HepG2 (cell line): ENCODE data around the gene FAM184B. TPM values are rescaled to one million over a fixed set of nuclear protein-coding genes. Genes with fewer than 3 reads are reported as not detected.

Experiments
- ETV5 ChIP-seq: IDR thresholded peaks from 2 replicates; pipeline ENCODE4 v1.6.1; 2018; ENCODE audit warnings: missing biosample characterization, missing genetic modification reagents, inconsistent platforms, borderline replicate concordance
- HDAC1 ChIP-seq: sonication (generic); formaldehyde crosslinking; IDR thresholded peaks from 2 replicates; pipeline ENCODE4 v1.5.1; 2020; ENCODE audit warnings: mild to moderate bottlenecking, missing genetic modification reagents
- HIVEP1 ChIP-seq: sonication (generic); formaldehyde crosslinking; IDR thresholded peaks from 2 replicates; pipeline ENCODE4 v1.4.0; 2020; ENCODE audit warnings: mild to moderate bottlenecking, missing genetic modification reagents
- MIER3 ChIP-seq: IDR thresholded peaks from 2 replicates; pipeline ENCODE4 v1.6.1; 2016; ENCODE audit warnings: missing compliant biosample characterization, borderline replicate concordance
- NFATC3 ChIP-seq: sonication (generic); formaldehyde crosslinking; IDR thresholded peaks from 2 replicates; pipeline ENCODE4 v1.5.1; 2020; ENCODE audit warnings: mild to moderate bottlenecking, missing genetic modification reagents
- RXRA ChIP-seq: sonication (generic); formaldehyde crosslinking; IDR thresholded peaks from 2 replicates; pipeline ENCODE4 v1.5.1; 2020; ENCODE audit warnings: missing genetic modification reagents
- TBL1XR1 ChIP-seq: fragments of 150-350 bp; IDR thresholded peaks from 2 replicates; pipeline ENCODE4 v1.6.1; 2014; ENCODE audit warnings: borderline replicate concordance, low read length; ENCODE audit not compliant: partially characterized antibody
- TCF12 ChIP-seq, 2 experiments: fragments of 450-650 bp in 1 of 2; sonication (generic) in 1 of 2; formaldehyde crosslinking in 1 of 2; IDR thresholded peaks; 2 replicates each; pipeline versions ENCODE4 v1.6.1 to v1.8.0; 2017 to 2022; ENCODE audit warnings: antibody characterized with exemption in 1 of 2, mild to moderate bottlenecking in 1 of 2, missing genetic modification reagents in 1 of 2, moderate library complexity in 1 of 2
- XRCC5 ChIP-seq: fragments of 200-400 bp; formaldehyde crosslinking; optimal IDR thresholded peaks from 2 replicates; pipeline ENCODE3; 2017; ENCODE audit warnings: mild to moderate bottlenecking, low read length
- ZBTB14 ChIP-seq: sonication (generic); formaldehyde crosslinking; IDR thresholded peaks from 2 replicates; pipeline ENCODE4 v1.4.0; 2020; ENCODE audit warnings: missing genetic modification reagents
- ZNF24 ChIP-seq: fragments of 450-650 bp; IDR thresholded peaks from 2 replicates; pipeline ENCODE4 v1.6.1; 2017; ENCODE audit warnings: antibody characterized with exemption, mild to moderate bottlenecking
- ZNF543 ChIP-seq: sonication (generic); formaldehyde crosslinking; IDR thresholded peaks from 2 replicates; pipeline ENCODE4 v1.4.0; 2020; ENCODE audit warnings: mild to moderate bottlenecking, missing genetic modification reagents
- ZNF546 ChIP-seq: sonication (generic); formaldehyde crosslinking; conservative IDR thresholded peaks from 2 replicates; pipeline ENCODE4 v1.8.1; 2023; ENCODE audit warnings: mild to moderate bottlenecking, missing genetic modification reagents
- ZNF772 ChIP-seq: sonication (generic); formaldehyde crosslinking; IDR thresholded peaks from 2 replicates; pipeline ENCODE4 v1.5.0; 2020; ENCODE audit warnings: mild to moderate bottlenecking, missing genetic modification reagents
- ZSCAN25 ChIP-seq: sonication (generic); formaldehyde crosslinking; IDR thresholded peaks from 2 replicates; pipeline ENCODE4 v1.8.0; 2022; ENCODE audit warnings: mild to moderate bottlenecking, missing genetic modification reagents
- polyA plus RNA-seq, 8 experiments: library from polyadenylated mRNA; depleted of rRNA in 3 of 8; stranded (reverse) in 7 of 8; unstranded in 1 of 8; fragments of >200 nt; fragmentation: Illumina TruSeq in 4 of 8; extraction: Trizol in 4 of 8; gene quantifications; 2 replicates each; pipeline versions ENCODE4 v1.2.1 to v1.2.3, GENCODE V29; 2011 to 2016; ENCODE audit warnings: low read depth in 4 of 8, missing spikeins in 1 of 8, mixed read lengths in 1 of 8; ENCODE audit not compliant: insufficient read depth in 1 of 8
- total RNA-seq, 5 experiments: library from RNA; depleted of rRNA; stranded (reverse); fragments of >200 nt; fragmentation: Illumina TruSeq; extraction: Trizol; gene quantifications; 2 replicates each; pipeline ENCODE4 v1.2.3, GENCODE V29; 2016; ENCODE audit warnings: low read depth in 1 of 5
- TF ChIP-seq, protein P1 (sequence below), 2 experiments: IDR thresholded peaks; 2 replicates each; pipeline ENCODE4 v1.6.1; 2011 to 2012; ENCODE audit warnings: low read length in 2 of 2, borderline replicate concordance in 1 of 2, low read depth in 1 of 2, mild to moderate bottlenecking in 1 of 2, moderate library complexity in 1 of 2
- TF ChIP-seq, protein P2 (sequence below): sonication (generic); formaldehyde crosslinking; IDR thresholded peaks from 2 replicates; pipeline ENCODE4; 2020; ENCODE audit warnings: missing genetic modification reagents, mild to moderate bottlenecking, borderline replicate concordance
- TF ChIP-seq, protein P3 (sequence below): sonication (generic); formaldehyde crosslinking; conservative IDR thresholded peaks from 2 replicates; pipeline ENCODE4 v1.8.0; 2022; ENCODE audit warnings: mild to moderate bottlenecking, moderate library complexity, missing genetic modification reagents

FAM184B gene
- total and polyA plus RNA-seq, 2 of the 13 experiments (the other 11 are each of a cell fraction or from before 2014, with no cell fraction given) = not detected

DNA sequence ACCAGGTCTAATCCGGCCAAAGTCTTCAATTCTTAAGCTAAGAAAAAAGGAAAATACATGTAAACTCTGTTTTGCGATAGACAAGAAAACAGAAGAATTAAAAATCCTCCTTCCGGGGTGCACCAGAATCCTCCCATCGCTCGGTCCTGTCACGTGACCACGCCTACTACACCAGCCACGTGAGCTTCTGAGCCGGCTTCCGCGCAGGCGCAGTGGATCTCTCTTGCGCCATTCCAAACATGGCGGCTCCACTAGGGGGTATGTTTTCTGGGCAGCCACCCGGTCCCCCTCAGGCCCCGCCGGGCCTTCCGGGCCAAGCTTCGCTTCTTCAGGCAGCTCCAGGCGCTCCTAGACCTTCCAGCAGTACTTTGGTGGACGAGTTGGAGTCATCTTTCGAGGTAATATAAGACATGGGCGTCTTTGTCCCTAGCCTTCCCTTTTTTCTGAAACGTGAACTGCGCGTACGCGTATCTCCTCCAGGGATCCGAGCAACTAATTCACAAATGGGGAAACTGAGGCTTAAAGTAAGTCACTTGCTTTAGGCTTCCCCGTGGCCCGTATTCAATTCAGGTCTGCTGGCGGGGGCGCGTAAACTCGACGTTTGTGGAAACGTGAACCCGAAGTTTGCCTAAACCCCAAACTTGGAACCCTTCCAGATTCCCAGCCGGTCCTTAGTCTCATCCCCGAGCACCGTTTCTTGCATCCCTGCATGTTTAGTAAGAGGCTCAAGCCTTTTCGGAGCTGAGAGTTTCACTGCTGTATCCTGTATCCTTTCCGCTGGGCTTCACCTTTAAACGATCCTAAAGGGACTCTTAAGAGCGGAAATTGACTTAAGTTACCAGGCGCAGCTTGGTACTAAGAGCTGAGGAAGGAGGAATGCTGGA, 166.8 kb downstream of the FAM184B start, which contains the start of gene MED28 (continued):
- TF ChIP-seq, protein P1, sequence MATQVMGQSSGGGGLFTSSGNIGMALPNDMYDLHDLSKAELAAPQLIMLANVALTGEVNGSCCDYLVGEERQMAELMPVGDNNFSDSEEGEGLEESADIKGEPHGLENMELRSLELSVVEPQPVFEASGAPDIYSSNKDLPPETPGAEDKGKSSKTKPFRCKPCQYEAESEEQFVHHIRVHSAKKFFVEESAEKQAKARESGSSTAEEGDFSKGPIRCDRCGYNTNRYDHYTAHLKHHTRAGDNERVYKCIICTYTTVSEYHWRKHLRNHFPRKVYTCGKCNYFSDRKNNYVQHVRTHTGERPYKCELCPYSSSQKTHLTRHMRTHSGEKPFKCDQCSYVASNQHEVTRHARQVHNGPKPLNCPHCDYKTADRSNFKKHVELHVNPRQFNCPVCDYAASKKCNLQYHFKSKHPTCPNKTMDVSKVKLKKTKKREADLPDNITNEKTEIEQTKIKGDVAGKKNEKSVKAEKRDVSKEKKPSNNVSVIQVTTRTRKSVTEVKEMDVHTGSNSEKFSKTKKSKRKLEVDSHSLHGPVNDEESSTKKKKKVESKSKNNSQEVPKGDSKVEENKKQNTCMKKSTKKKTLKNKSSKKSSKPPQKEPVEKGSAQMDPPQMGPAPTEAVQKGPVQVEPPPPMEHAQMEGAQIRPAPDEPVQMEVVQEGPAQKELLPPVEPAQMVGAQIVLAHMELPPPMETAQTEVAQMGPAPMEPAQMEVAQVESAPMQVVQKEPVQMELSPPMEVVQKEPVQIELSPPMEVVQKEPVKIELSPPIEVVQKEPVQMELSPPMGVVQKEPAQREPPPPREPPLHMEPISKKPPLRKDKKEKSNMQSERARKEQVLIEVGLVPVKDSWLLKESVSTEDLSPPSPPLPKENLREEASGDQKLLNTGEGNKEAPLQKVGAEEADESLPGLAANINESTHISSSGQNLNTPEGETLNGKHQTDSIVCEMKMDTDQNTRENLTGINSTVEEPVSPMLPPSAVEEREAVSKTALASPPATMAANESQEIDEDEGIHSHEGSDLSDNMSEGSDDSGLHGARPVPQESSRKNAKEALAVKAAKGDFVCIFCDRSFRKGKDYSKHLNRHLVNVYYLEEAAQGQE (IDR thresholded peaks at IDR 0.05; ENCODE audit: borderline replicate concordance in 1 of 2, low read depth in 1 of 2, low read length in 2 of 2) = peak in 1 of 2 experiments; percentile 33; a peak in 1 of 4 replicates
- TF ChIP-seq MIER3 (CRISPR knock-in tag) (peak; percentile 80; the same call in 1 of the 2 replicates), HIVEP1 (no peak), ZNF546 (CRISPR knock-in tag) (no peak), ZSCAN25 (CRISPR knock-in tag) (peak; percentile 28; the same call in 1 of the 2 replicates), ZNF772 (CRISPR knock-in tag) (no peak), TCF12 (IDR thresholded peaks at IDR 0.05) (no peak), TCF12 (CRISPR knock-in tag; IDR thresholded peaks at IDR 0.05) (no peak), ZNF24 (no peak), XRCC5 (peak; percentile 29), ZBTB14 (CRISPR knock-in tag) (0 out of 2 replicates have a peak, but pooled peaks have one; percentile 22), TBL1XR1 (no peak), NFATC3 (CRISPR knock-in tag) (no peak), RXRA (0 out of 2 replicates have a peak, but pooled peaks have one; percentile 35), HDAC1 (CRISPR knock-in tag) (peak; percentile 63; the same call in 1 of the 2 replicates), ETV5 (peak; percentile 27; the same call in 1 of the 2 replicates), ZNF543 (0 out of 2 replicates have a peak, but pooled peaks have one; percentile 11)
- TF ChIP-seq, protein P2, sequence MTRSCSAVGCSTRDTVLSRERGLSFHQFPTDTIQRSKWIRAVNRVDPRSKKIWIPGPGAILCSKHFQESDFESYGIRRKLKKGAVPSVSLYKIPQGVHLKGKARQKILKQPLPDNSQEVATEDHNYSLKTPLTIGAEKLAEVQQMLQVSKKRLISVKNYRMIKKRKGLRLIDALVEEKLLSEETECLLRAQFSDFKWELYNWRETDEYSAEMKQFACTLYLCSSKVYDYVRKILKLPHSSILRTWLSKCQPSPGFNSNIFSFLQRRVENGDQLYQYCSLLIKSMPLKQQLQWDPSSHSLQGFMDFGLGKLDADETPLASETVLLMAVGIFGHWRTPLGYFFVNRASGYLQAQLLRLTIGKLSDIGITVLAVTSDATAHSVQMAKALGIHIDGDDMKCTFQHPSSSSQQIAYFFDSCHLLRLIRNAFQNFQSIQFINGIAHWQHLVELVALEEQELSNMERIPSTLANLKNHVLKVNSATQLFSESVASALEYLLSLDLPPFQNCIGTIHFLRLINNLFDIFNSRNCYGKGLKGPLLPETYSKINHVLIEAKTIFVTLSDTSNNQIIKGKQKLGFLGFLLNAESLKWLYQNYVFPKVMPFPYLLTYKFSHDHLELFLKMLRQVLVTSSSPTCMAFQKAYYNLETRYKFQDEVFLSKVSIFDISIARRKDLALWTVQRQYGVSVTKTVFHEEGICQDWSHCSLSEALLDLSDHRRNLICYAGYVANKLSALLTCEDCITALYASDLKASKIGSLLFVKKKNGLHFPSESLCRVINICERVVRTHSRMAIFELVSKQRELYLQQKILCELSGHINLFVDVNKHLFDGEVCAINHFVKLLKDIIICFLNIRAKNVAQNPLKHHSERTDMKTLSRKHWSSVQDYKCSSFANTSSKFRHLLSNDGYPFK (CRISPR knock-in tag) = peak; percentile 70; the same call in 1 of the 2 replicates
- TF ChIP-seq, protein P3, sequence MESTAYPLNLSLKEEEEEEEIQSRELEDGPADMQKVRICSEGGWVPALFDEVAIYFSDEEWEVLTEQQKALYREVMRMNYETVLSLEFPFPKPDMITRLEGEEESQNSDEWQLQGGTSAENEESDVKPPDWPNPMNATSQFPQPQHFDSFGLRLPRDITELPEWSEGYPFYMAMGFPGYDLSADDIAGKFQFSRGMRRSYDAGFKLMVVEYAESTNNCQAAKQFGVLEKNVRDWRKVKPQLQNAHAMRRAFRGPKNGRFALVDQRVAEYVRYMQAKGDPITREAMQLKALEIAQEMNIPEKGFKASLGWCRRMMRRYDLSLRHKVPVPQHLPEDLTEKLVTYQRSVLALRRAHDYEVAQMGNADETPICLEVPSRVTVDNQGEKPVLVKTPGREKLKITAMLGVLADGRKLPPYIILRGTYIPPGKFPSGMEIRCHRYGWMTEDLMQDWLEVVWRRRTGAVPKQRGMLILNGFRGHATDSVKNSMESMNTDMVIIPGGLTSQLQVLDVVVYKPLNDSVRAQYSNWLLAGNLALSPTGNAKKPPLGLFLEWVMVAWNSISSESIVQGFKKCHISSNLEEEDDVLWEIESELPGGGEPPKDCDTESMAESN = 0 out of 2 replicates have a peak, but pooled peaks have one; percentile 56
